Mesendoderm (in vitro differentiated cells): ENCODE measurements around the gene MAP6.

ENCODE experiments used
- DNase-seq: peaks from one replicate; pipeline ENCODE4 v3.0.0; 2013
- H2AK5ac ChIP-seq: 2 replicates; pipeline ENCODE4 v1.6.1; 2013; ENCODE audit warnings: low read length, inconsistent platforms
- H2BK120ac ChIP-seq: 2 replicates; pipeline ENCODE4 v1.6.1; 2013; ENCODE audit warnings: low read depth, mild to moderate bottlenecking, low read length, moderate library complexity, mixed read lengths
- H2BK15ac ChIP-seq: replicated peaks from 2 replicates; pipeline ENCODE4 v1.6.1; 2013; ENCODE audit warnings: low read depth, mild to moderate bottlenecking, moderate library complexity
- H2BK5ac ChIP-seq: 2 replicates; pipeline ENCODE4 v1.6.1; 2013; ENCODE audit warnings: low read length, inconsistent platforms
- H3K18ac ChIP-seq: 2 replicates; pipeline ENCODE4 v1.6.1; 2013; ENCODE audit warnings: mild to moderate bottlenecking, low read length, mixed read lengths
- H3K23ac ChIP-seq: one replicate; pipeline ENCODE4 v1.6.1; 2013; ENCODE audit warnings: low read length
- H3K27ac ChIP-seq: 2 replicates; pipeline ENCODE4 v1.5.1; 2013; ENCODE audit warnings: low read depth, mild to moderate bottlenecking, inconsistent platforms, low read length, moderate library complexity
- H3K27me3 ChIP-seq: 2 replicates; pipeline ENCODE4 v1.6.1; 2013; ENCODE audit warnings: low read length, control low read depth, mild to moderate bottlenecking, inconsistent platforms; ENCODE audit not compliant: insufficient read depth, poor library complexity
- H3K36me3 ChIP-seq: 2 replicates; pipeline ENCODE4 v1.6.1; 2013; ENCODE audit warnings: low read length, inconsistent platforms; ENCODE audit not compliant: control insufficient read depth, insufficient read depth
- H3K4ac ChIP-seq: one replicate; pipeline ENCODE4 v1.6.1; 2013; ENCODE audit warnings: low read depth, mild to moderate bottlenecking, low read length, moderate library complexity
- H3K4me1 ChIP-seq: 2 replicates; pipeline ENCODE4 v1.6.1; 2013; ENCODE audit warnings: low read depth, low read length, inconsistent platforms; ENCODE audit not compliant: control insufficient read depth
- H3K4me2 ChIP-seq: 2 replicates; pipeline ENCODE4 v1.6.1; 2013; ENCODE audit warnings: low read length
- H3K4me3 ChIP-seq: 2 replicates; pipeline ENCODE4 v1.5.1; 2013; ENCODE audit warnings: mild to moderate bottlenecking, low read length
- H3K56ac ChIP-seq: one replicate; pipeline ENCODE4 v1.6.1; 2013; ENCODE audit warnings: low read length
- H3K79me1 ChIP-seq: 2 replicates; pipeline ENCODE4 v1.6.1; 2013; ENCODE audit warnings: low read length, inconsistent platforms
- H3K79me2 ChIP-seq: 2 replicates; pipeline ENCODE4 v1.6.1; 2013; ENCODE audit warnings: mild to moderate bottlenecking, low read length; ENCODE audit not compliant: control insufficient read depth, insufficient read depth
- H3K9ac ChIP-seq: 2 replicates; pipeline ENCODE4 v1.6.1; 2013; ENCODE audit warnings: low read length, inconsistent platforms
- H4K5ac ChIP-seq: one replicate; pipeline ENCODE4 v1.6.1; 2013; ENCODE audit warnings: low read length
- H4K8ac ChIP-seq: one replicate; pipeline ENCODE4 v1.6.1; 2013; ENCODE audit warnings: low read depth, mild to moderate bottlenecking, control low read depth, low read length, moderate library complexity
- WGBS: extraction: QIAGEN DNeasy Blood & Tissue Kit; methylation state at CpG from one replicate; pipeline ENCODE4 v1.1.7; 2013; ENCODE audit warnings: low lambda C conversion rate, missing lambda C conversion rate; ENCODE audit not compliant: insufficient coverage; ENCODE audit errors: extremely low coverage; 5-methylcytosine and 5-hydroxymethylcytosine counted together

The MAP6 gene

DNA sequence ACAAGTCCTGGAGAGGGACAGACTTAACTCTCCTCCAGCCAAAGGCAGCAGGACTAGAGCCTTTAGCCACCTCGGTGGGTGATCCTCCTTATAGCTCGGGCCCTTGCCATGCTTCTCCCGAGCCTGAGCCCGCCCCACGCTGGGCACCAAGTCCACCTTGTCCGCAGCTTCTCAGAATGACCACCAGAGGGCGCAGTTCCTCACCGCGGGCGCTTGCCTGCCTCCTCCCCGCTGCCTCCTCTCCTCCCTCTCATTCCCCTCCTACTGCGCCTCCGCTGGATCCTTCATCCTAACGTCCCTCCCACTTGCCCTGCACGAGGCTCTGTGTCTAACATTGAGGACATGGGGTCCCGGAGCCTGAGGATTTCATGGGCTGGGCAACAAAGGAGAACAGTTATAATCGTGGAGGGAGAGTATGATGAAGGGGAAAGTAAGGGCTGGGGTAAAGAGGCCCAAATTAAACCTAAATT, 37.5 kb upstream of the MAP6 start:
- Histone ChIP-seq H3K18ac (no peak overlapping the region), H4K5ac (no peak overlapping the region), H2BK5ac (no peak overlapping the region), H2AK5ac (no peak overlapping the region), H2BK15ac (no peak overlapping the region), H3K27me3 (no peaks in the 10 kb centered on the region), H3K79me2 (no peaks in the 10 kb centered on the region), H3K4me3 (no peak overlapping the region), H3K23ac (no peak overlapping the region), H3K27ac (no peak overlapping the region), H3K9ac (no peak overlapping the region), H2BK120ac (no peak overlapping the region), H3K4ac (no peak overlapping the region), H3K36me3 (no peaks in the 10 kb centered on the region), H4K8ac (no peak overlapping the region), H3K56ac (peak overlapping the region; percentile 42), H3K4me1 (no peaks in the 10 kb centered on the region), H3K4me2 (no peak overlapping the region), H3K79me1 (no peaks in the 10 kb centered on the region)
- no CpG with 5 or more reads among the region's 17 CpGs for WGBS
- peak; percentile 81 for DNase-seq

DNA sequence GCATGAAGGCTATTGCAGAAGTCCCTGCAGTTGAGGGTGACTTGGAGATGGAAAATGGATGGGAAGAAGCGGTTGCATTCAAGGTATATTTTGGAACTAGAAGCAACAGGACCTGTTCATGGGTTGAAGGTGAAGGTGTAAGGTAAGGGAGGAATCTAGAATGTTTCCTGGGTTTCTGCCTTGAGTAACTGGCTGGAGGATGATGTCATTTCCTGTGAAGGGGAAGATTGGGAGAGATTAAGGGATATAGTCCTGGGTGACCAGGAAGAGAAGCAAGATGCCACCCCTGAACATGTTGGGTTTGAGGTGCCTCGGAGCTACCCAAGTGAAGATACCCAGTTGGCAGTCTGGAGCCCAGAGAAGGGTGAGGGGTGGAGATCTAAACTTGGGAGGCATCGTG, 36.7 kb upstream of the MAP6 start:
- H4K5ac ChIP-seq: no peak overlapping the region
- H3K27ac ChIP-seq: no peak overlapping the region
- H3K9ac ChIP-seq: no peak overlapping the region
- no peak overlapping the region for H3K23ac ChIP-seq
- H3K4me1 ChIP-seq: no peaks in the 10 kb centered on the region
- H2AK5ac ChIP-seq: no peak overlapping the region
- H2BK5ac ChIP-seq: no peak overlapping the region
- no peaks in the 10 kb centered on the region for H3K79me2 ChIP-seq
- no peak overlapping the region for H4K8ac ChIP-seq
- WGBS: no CpG with 5 or more reads among the region's 3 CpGs
- no peak overlapping the region for H3K18ac ChIP-seq
- H3K4me2 ChIP-seq: no peak overlapping the region
- DNase-seq: peak; percentile 29
- H3K36me3 ChIP-seq: no peaks in the 10 kb centered on the region
- no peaks in the 10 kb centered on the region for H3K27me3 ChIP-seq
- no peaks in the 10 kb centered on the region for H3K79me1 ChIP-seq
- H3K4me3 ChIP-seq: no peak overlapping the region
- no peak overlapping the region for H3K4ac ChIP-seq
- H2BK15ac ChIP-seq: no peak overlapping the region
- H3K56ac ChIP-seq: no peak overlapping the region
- H2BK120ac ChIP-seq: no peak overlapping the region

DNA sequence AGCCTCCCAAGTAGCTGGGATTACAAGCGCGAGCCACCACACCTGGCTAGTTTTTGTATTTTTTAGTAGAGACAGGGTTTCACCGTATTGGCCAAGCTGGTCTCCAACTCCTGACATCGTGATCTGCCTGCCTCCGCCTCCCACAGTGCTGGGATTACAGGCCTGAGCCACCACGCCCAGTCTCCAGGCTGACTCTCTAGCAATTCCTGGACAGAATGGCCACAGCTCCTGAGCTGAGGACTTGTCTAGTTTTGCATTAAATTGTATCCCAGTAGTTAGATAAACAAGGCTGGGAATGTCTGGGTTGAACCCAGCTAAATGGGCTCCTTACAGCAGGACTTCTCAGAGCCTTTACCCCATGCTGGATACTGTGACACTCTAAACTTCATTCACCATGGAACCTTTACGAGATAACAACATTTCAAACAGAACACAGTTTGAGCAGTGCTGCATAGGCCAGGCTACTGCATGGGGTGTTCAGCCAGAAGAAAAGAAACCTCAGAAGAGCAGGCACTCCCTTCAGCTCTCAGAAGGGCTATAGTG, 34.9 kb upstream of the MAP6 start:
- Histone ChIP-seq H3K36me3 (no peaks in the 10 kb centered on the region), H4K5ac (no peak overlapping the region), H3K18ac (no peak overlapping the region), H2BK5ac (no peak overlapping the region), H3K4me3 (no peak overlapping the region), H3K27ac (no peak overlapping the region), H3K56ac (no peak overlapping the region), H3K23ac (no peak overlapping the region), H2AK5ac (no peak overlapping the region), H2BK120ac (no peak overlapping the region), H3K27me3 (no peaks in the 10 kb centered on the region), H3K79me1 (no peaks in the 10 kb centered on the region), H3K9ac (no peak overlapping the region), H3K4me2 (no peak overlapping the region), H3K4me1 (no peaks in the 10 kb centered on the region), H2BK15ac (no peak overlapping the region), H3K4ac (no peak overlapping the region), H4K8ac (no peak overlapping the region), H3K79me2 (no peaks in the 10 kb centered on the region)
- no CpG with 5 or more reads among the region's 7 CpGs for WGBS
- DNase-seq: no peak

DNA sequence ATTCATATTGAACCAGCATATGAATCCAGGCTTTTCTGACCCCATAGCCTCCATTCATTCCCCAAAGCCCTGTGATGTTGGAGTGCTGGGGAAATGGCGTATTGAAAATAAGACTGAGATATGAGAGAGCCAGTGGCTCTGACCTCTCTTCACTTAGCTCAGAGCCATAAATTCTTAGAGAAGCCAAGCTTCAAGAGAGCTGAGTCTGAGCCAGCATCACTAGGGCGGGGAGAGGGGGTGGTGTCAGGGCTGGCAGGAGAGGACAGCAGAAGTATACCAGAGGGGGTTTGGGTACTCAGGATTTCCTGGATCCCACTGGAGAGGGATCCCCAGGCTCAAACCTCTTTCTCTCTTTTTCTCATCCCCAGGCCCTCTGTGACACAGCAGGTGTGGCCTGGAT, 32.1 kb upstream of the MAP6 start:
- no peak overlapping the region for H3K4me2 ChIP-seq
- no peak overlapping the region for H3K23ac ChIP-seq
- no peak for DNase-seq
- no peak overlapping the region for H3K18ac ChIP-seq
- no peak overlapping the region for H2BK5ac ChIP-seq
- H3K56ac ChIP-seq: no peak overlapping the region
- no peak overlapping the region for H3K27ac ChIP-seq
- H4K5ac ChIP-seq: no peak overlapping the region
- no peak overlapping the region for H3K9ac ChIP-seq
- no peak overlapping the region for H2BK15ac ChIP-seq
- no peaks in the 10 kb centered on the region for H3K36me3 ChIP-seq
- H3K27me3 ChIP-seq: no peaks in the 10 kb centered on the region
- H2BK120ac ChIP-seq: no peak overlapping the region
- H3K79me1 ChIP-seq: no peaks in the 10 kb centered on the region
- no peaks in the 10 kb centered on the region for H3K4me1 ChIP-seq
- H2AK5ac ChIP-seq: no peak overlapping the region
- H4K8ac ChIP-seq: no peak overlapping the region
- no peak overlapping the region for H3K4me3 ChIP-seq
- no CpG with 5 or more reads among the region's 2 CpGs for WGBS
- no peak overlapping the region for H3K4ac ChIP-seq
- no peaks in the 10 kb centered on the region for H3K79me2 ChIP-seq

DNA sequence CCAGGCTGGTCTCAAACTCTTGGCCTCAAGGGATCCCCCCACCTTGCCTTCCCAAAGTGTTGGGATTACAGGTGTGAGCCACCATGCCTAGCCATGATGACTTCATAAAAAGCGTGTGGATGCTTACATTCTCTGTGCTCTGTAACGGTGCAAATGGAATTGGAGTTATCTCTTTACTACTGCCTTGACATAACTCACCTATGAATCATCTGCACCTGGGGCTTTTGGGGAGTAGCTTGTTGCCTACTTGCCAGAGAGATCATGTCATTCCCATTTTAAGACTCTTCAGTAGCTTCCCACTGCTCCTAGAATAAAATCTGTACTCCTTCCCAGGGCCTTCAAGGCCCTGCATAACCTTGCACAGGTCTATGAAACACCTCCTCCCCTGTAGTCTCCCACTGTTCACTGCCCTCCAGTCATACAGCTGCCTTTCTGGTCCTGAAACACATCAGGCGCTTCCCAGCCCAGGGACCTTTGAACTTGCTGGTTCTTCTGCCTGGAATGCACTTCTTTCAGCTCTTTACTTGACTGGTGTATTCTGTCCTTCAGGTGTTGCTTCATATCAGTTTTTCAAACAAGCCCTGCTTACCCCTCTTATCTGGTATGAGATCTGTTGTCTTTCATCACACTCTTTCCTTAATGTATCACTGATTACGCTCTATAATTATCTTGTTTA, 29.2 kb upstream of the MAP6 start:
- Histone ChIP-seq H2BK15ac (no peak overlapping the region), H4K5ac (no peak overlapping the region), H3K56ac (no peak overlapping the region), H3K27ac (no peak overlapping the region), H3K27me3 (no peaks in the 10 kb centered on the region), H2BK5ac (no peak overlapping the region), H4K8ac (no peak overlapping the region), H3K4me1 (no peaks in the 10 kb centered on the region), H3K23ac (no peak overlapping the region), H3K4me3 (no peak overlapping the region), H3K18ac (no peak overlapping the region), H3K4me2 (no peak overlapping the region), H3K36me3 (no peaks in the 10 kb centered on the region), H3K4ac (no peak overlapping the region), H3K79me2 (no peaks in the 10 kb centered on the region), H3K79me1 (no peaks in the 10 kb centered on the region), H2BK120ac (no peak overlapping the region), H3K9ac (no peak overlapping the region), H2AK5ac (no peak overlapping the region)
- no peak for DNase-seq
- WGBS: no CpG with 5 or more reads among the region's 4 CpGs

- H3K4me1 ChIP-seq: no peaks in the 10 kb centered on the region
- no peak overlapping the region for H3K23ac ChIP-seq
- no peak overlapping the region for H3K27ac ChIP-seq
- no peak overlapping the region for H2BK5ac ChIP-seq
- H3K79me1 ChIP-seq: no peaks in the 10 kb centered on the region
- H3K79me2 ChIP-seq: no peaks in the 10 kb centered on the region
- no peak overlapping the region for H4K8ac ChIP-seq
- H4K5ac ChIP-seq: no peak overlapping the region
- H3K4me3 ChIP-seq: no peak overlapping the region
- no peak overlapping the region for H3K9ac ChIP-seq
- H3K56ac ChIP-seq: no peak overlapping the region
- H3K18ac ChIP-seq: no peak overlapping the region
- no peak overlapping the region for H2BK15ac ChIP-seq
- H3K4ac ChIP-seq: no peak overlapping the region
- no peaks in the 10 kb centered on the region for H3K36me3 ChIP-seq
- no peak overlapping the region for H2BK120ac ChIP-seq
- WGBS: no CpG with 5 or more reads among the region's 4 CpGs
- H3K27me3 ChIP-seq: no peaks in the 10 kb centered on the region
- no peak for DNase-seq
- H2AK5ac ChIP-seq: no peak overlapping the region
- no peak overlapping the region for H3K4me2 ChIP-seq
Observed at GRCh38 chr11:75691804-75692203, 23.0 kb upstream of the MAP6 start.
